A172 (cell line): ENCODE data around the gene TCEA2. TPM values are rescaled to one million over a fixed set of nuclear protein-coding genes. Genes with fewer than 3 reads are reported as not detected.
"Not testable (repeated sequence)": the region's sequence is repeated elsewhere in the genome, so short reads cannot be mapped to it uniquely, and the experiment has no call there.

ENCODE experiments used
- DNase-seq: peaks from one replicate; pipeline ENCODE4 v3.0.0-alpha.2; 2015; ENCODE audit warnings: low spot score
- total RNA-seq: library from RNA; depleted of rRNA; stranded (reverse); fragments of >200 nt; shearing (Covaris generic); gene quantifications from 2 replicates; pipeline ENCODE4 v1.2.3, GENCODE V29; 2014

TCEA2 gene
- total RNA-seq, 1 experiment from 2014 or later = 58.3 TPM

- no peak for DNase-seq
These were observed 15.0 kb downstream of the TCEA2 start for GRCh38 chr20:64077876-64078551.

GRCh38 chr20:64078934-64079272 lies 15.9 kb downstream of the TCEA2 start:
- no peak for DNase-seq

DNA sequence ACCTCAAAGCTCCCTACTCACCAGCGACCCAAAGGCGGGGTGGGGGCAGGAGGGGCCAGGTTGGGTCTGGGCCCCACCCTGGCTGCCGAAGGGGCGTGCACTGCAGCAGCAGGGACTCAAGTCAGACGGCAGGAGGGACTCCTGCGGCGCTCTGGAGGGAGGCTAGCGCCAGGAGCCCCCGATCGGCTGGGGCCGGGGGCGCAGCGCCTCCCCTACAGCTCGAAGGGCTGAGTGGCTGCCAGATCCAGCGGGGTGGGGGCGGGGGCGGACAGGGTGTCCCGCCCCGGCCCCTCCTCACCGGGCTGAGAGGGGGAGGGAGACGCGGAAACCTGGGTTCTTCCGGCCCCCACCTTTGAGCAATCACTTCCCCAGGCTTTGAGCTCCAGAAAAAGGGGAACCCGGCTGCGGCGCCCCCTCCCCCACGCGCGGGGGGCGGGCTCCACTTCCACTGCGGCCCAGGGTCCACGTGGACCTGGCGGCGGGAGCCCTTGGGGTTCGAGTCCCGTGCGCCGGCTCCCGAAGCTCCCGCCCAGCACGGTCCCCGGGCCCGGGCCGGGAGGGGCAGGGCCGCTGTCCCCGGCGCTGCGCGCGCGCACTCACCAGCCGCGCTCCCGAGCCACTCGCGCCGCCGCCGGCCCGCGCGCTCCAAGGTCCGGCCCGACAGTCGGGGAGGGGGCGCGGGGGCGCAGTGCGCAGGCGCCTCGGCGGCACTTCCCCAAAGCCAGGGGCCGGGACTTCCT lies 16.4 kb downstream of the TCEA2 start, which contains the start of gene RGS19:
RGS19 (minus strand) TSS at position 246 of the 740 bp plus-strand sequence. CDS start 2,632 bp downstream, outside the sequence.
- DNase-seq = peak; percentile 32

DNA sequence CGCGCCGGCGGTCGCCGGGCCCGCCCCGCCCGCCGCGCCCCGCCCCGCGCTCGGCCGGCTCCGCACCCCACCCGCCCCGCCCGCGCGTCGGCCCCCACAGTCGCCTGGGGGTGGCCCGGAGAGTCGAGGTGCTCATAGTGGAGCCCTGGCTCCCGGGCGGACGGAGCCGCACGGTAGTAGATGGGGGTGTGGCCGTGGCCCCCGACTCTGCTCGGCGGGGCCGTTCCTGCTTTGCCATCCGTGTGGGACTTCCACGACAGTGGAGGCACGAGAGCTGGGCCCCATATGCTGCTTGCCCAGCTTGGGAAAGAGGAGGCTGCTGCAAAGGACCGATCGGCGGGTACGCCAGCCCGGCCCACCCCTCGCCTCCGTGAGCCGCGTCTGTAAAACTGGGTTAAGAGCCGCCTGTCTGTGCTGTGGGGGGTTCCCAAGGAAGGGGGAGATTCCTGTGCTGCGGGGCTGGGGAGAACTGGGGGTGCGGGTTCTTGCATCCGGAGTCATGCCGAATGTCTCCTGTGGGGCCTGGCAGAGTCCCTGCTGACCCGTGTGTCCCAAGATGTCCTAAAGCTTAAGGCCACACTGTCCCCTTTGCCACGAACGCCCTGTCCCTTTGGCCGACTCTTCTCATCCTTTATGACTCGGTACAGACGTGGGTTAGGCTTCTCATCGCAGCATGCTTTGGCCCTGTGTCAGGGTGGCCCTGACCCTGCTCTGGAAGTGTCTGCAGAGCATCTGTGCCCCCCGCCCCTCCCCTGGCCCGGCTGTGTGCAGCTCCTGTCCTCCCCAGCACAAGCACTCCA lies 17.2 kb downstream of the TCEA2 start, which contains the start of gene OPRL1:
OPRL1 (plus strand) TSS at position 70 of the 800 bp plus-strand sequence. CDS start 12,639 bp downstream, outside the sequence.
- DNase-seq = no peak

- no peak for DNase-seq
These were observed 18.0 kb downstream of the TCEA2 start for GRCh38 chr20:64080813-64081623.

GRCh38 chr20:64081624-64081964 lies 18.6 kb downstream of the TCEA2 start:
- no peak for DNase-seq

DNA sequence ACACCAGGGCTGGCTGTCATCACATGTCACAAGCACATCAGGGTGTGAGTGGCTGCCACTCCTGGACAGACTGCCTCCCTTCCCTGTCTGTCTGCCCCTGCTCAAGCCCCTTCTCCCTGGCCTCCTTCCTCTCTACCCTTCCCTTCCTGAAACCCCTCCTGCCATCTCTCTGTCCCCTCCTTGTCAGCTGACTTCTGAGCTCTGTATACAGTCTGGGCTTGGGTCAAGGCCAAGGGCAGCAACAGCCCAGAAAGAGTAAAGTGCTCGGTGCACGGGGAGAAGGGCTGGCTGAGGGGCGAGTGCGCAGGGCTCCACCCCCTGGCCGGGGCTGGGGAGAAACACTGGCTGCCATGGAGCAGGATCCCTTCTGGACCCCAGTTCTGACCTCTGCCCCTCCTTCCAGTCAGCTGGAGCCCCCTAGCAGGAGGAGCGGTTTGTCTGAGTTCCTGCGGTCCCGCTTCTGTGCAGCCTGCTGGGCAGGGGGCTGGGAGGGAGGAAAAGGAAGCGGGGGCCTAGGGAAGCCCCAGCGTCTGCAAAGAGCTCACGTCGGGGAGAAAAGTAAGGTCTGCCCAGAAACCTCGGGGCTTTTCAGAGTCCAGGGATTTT lies 19.2 kb downstream of the TCEA2 start:
- no peak for DNase-seq

GRCh38 chr20:64082820-64083377 lies 19.9 kb downstream of the TCEA2 start:
- no peak for DNase-seq

DNA sequence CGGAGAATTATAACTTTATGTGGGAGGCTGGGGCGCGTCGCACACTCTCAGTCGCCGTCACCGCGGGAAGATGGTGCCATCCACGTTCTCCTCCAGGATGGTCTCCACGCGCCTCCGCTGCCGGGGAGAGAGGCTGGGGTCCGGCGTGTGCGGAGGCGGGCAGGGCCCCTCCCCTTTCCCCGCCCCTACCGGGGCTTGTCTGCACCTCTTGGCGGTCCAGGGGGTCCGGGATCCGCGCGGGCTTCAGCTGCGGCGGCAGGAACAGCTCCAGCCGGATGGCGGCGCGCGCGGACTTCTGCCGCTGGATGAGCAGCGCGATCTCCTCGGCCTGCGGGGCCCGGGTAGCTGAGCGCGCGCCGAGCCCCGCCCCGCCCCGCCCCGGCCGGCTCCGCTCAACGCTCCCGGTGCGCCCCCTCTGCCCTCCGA lies 20.4 kb downstream of the TCEA2 start:
- peak; percentile 57 for DNase-seq

- no peak for DNase-seq
These were observed 21.0 kb downstream of the TCEA2 start, which contains the start of gene LKAAEAR1 for GRCh38 chr20:64083804-64084684. TSS of gene LKAAEAR1 (minus strand) at chr20:64084398. CDS start at chr20:64084219, 179 bp downstream.

DNA sequence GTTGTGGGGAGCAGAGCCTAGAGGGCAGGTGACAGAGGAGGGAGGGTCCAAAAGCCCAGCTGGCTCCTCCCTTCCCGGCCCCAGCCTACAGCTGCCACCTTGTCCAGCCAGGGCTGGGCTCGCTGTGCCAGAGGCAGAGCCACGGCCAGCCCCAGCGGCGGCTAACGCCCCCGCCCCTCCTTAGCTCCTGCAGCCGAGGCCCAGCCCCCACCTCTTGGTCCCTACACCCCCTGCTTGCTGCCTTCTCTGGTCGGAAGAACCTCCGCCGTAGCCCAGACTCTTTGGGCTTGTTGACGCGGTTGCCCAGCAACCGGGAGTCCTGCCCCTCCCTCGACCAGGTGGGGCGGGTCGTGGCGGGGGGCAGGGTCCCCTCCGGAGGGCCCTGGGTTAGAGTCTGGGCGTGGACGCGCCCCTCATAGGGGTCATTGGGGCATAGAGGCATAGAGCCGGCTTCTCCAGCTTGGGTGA lies 21.7 kb downstream of the TCEA2 start:
- no peak for DNase-seq

DNA sequence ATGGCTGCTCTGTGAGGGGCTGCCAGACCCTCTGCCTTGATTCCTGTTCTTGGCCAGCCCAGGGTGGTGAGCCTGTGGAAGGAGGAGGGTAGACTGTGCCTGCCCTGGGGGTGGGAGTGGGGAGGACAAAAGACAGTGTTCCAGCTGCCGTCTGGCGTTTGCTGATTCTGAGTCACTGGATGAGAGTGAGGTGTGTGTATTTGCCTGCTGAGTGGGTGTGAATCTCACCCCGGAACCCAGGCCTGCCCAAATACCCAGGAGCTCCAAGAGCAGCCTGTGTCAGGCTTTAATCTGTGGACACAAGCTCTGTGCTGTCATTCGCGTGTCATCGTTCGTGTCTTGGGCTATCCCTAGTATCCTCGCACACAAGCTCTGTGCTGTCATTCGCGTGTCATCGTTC lies 23.8 kb downstream of the TCEA2 start:
- no peak for DNase-seq

- DNase-seq = not testable (repeated sequence)
These were observed 24.3 kb downstream of the TCEA2 start for GRCh38 chr20:64087226-64087825.

- DNase-seq = not testable (repeated sequence)
These were observed 25.6 kb downstream of the TCEA2 start for GRCh38 chr20:64088586-64088985.

GRCh38 chr20:64090165-64090564 lies 27.2 kb downstream of the TCEA2 start:
- DNase-seq = no peak

GRCh38 chr20:64091340-64091739 lies 28.3 kb downstream of the TCEA2 start:
- DNase-seq = no peak

DNA sequence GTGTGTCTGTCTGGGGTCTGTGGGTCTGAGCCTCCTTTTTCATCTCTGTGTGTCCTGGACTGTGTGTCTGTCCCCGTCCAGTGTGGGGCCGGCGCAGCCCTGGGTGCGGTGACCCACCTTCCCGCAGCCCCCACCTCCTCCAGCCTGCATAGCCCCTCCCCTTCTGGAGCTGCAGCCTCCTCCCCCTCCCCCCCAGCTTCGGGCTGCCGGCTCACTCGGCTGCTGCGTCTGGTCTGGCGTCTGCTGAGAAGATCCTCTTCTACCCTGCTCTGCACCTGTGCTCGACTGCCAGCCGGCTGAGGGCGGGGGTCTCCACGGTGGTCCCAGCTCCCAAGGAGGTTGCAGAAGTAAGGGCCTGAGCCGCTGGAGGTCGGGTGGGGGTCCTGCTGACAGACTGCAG lies 28.8 kb downstream of the TCEA2 start:
- no peak for DNase-seq

DNA sequence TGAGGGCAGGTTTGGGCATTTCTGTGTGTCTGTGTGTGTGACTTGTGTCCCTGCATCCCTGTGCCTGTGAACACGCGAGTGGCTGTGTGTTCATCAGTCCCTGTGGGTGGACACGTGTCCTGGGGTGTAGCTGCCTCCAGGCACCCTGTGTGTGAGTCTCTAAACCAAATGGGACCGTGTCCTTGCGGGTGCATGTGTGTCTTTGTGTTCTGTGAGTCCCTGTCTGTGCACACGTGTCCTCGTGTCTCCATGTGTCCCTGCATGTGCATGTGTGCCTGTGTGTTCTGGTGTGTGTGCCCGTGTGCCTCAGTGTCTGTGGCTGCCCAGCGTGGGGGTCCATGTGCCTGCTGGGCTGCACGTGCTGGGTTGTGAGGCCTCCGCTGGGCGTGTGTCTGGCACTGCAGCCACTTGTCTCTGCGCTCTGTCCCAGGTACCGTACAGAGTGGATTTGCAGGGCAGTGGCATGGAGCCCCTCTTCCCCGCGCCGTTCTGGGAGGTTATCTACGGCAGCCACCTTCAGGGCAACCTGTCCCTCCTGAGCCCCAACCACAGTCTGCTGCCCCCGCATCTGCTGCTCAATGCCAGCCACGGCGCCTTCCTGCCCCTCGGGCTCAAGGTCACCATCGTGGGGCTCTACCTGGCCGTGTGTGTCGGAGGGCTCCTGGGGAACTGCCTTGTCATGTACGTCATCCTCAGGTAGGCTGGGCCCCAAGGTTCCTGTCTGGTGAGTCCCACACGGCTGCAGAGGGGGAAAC lies 29.4 kb downstream of the TCEA2 start:
- no peak for DNase-seq
